ENCODE measurements around the gene SCMH1.

DNA sequence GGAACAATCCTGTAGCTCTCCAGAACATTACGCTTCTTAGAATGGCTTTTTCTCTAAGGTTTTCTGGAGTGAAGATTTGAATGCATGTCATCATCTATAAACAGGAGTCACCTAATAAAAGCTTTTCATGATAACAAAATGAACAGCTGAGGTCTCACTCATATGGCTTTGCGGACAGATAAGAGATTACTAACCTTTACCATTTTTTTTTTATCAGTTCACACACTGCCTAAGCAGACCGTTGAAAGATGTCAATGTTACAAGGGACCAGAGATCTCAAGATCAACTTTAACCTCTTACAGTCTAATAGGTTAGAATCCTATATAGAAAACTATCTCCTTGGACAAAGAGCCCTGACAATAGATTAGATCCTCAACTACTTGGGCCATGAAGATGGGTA is 41.4 kb downstream of the SCMH1 start:
- TF ChIP-seq, protein P1, sequence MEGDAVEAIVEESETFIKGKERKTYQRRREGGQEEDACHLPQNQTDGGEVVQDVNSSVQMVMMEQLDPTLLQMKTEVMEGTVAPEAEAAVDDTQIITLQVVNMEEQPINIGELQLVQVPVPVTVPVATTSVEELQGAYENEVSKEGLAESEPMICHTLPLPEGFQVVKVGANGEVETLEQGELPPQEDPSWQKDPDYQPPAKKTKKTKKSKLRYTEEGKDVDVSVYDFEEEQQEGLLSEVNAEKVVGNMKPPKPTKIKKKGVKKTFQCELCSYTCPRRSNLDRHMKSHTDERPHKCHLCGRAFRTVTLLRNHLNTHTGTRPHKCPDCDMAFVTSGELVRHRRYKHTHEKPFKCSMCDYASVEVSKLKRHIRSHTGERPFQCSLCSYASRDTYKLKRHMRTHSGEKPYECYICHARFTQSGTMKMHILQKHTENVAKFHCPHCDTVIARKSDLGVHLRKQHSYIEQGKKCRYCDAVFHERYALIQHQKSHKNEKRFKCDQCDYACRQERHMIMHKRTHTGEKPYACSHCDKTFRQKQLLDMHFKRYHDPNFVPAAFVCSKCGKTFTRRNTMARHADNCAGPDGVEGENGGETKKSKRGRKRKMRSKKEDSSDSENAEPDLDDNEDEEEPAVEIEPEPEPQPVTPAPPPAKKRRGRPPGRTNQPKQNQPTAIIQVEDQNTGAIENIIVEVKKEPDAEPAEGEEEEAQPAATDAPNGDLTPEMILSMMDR (conservative IDR thresholded peaks at IDR 0.05; ENCODE audit: low read length) = no peak
- TF ChIP-seq EZH2phosphoT487 (IDR thresholded peaks at IDR 0.05; ENCODE audit: borderline replicate concordance, low read depth, low read length) = no peak

All from OCI-LY7 (cell line).